Activated T-helper 2 cell treated with anti-CD3 and anti-CD28 coated beads, Interferon-gamma antibody, Interleukin-2, Interleukin-4, amounts not matched to agents 10 μg/mL and 5 μg/mL and 100 μg/mL, durations not matched to agents 14 hours and 24 hours and 36 hours (primary cell): ENCODE measurements around the gene C11orf71. TPM values are rescaled to one million over a fixed set of nuclear protein-coding genes. Genes with fewer than 3 reads are reported as not detected.

Experiments used
- DNase-seq: peaks from one replicate; pipeline ENCODE4 v3.0.0; 2021; ENCODE audit warnings: low spot score
- H3K27ac Mint-ChIP-seq: one replicate; pipeline ENCODE4 v1.8.0; 2021; ENCODE audit warnings: mixed read lengths
- H3K27me3 Mint-ChIP-seq: one replicate; pipeline ENCODE4 v1.8.0; 2021; ENCODE audit warnings: low read depth, mixed read lengths
- H3K36me3 Mint-ChIP-seq: one replicate; pipeline ENCODE4 v1.8.0; 2021; ENCODE audit warnings: low read depth, mixed read lengths
- H3K4me1 Mint-ChIP-seq: one replicate; pipeline ENCODE4 v1.8.0; 2021; ENCODE audit warnings: low read depth, mixed read lengths
- H3K4me3 Mint-ChIP-seq: one replicate; pipeline ENCODE4 v1.8.0; 2021; ENCODE audit warnings: low read depth, mild to moderate bottlenecking, moderate library complexity, mixed read lengths
- H3K9me3 Mint-ChIP-seq: one replicate; pipeline ENCODE4 v1.8.0; 2021; ENCODE audit warnings: mixed read lengths
- intact Hi-C: fragments of 100-400 bp; cut with micrococcal nuclease; formaldehyde crosslinking; loops from one replicate; pipeline ENCODE4 v1.15.1; 2023
- total RNA-seq: library from RNA; stranded (reverse); gene quantifications from 2 replicates; pipeline ENCODE4 v1.2.3, GENCODE V29; 2022

The C11orf71 gene
- total RNA-seq, 1 donor from 2014 or later: 6.3 TPM

DNA sequence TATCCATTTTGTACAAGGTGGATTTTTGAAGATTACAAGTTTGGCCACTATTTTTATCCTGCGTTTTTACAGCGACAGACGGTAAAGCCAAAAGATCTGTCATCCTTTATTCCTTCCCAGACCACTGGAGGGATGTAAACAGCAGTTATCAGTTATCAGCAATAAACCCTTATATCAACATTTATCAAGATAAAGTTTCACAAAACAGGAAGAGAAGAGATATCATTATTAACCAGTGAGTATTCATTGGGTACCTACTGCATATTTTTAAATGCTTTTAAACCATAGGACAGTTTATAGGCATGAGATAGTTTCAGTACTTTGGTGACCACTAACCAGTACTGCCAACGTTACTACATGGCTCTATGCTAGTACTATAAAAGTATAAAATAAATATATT, 33.1 kb upstream of the C11orf71 start:
- DNase-seq: no peak
- no peak overlapping the region for H3K27ac Mint-ChIP-seq
- no peaks in the 10 kb centered on the region for H3K27me3 Mint-ChIP-seq
- H3K4me1 Mint-ChIP-seq: peaks cover 7% of the 10 kb centered on the region
- no peaks in the 10 kb centered on the region for H3K9me3 Mint-ChIP-seq
- no peaks in the 10 kb centered on the region for H3K36me3 Mint-ChIP-seq
- intact Hi-C loops: no loop called here
- H3K4me3 Mint-ChIP-seq: no peak overlapping the region

DNA sequence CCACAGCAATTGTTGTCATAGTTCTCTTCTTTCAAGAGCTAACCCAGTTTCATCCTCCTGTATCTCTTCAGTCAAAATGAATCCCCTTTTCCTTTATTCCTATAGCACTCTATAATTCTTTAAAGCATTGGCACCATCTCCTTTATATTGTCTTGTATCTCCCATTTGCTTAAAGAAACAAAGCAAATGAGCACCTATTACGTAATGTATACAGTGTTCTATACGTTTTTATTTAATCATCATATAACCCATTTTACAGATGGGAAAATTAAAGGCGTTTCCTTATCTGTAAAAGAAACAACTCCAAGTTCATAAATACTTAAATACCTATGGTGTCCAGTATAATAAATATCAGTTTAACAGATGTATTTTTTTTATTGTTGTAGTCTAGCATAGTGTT, 32.6 kb upstream of the C11orf71 start:
- DNase-seq: no peak
- Mint-ChIP-seq H3K4me3 (no peak overlapping the region), H3K9me3 (no peaks in the 10 kb centered on the region), H3K4me1 (peaks cover 7% of the 10 kb centered on the region), H3K27ac (no peak overlapping the region), H3K36me3 (no peaks in the 10 kb centered on the region), H3K27me3 (no peaks in the 10 kb centered on the region)
- intact Hi-C loops: no loop called here

DNA sequence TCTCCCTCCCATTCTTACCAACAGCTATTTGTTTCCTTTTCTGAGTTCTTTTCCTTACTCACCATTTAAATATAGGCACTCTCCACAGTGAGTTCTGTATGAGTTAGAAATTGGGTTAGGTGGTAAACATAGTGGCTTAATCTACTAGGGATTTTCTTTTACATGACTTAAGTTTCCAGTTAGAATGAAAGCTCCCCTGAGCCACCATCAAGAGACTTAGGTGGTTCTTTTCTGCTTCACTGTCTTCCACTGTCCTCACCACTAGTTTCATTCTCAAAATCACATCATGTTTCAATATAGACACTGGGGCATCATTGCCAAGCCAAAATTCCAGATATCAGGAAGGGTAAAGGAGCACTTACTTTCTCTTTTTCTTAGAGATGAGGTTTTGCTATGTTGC, 30.0 kb upstream of the C11orf71 start:
- Mint-ChIP-seq H3K36me3 (no peaks in the 10 kb centered on the region), H3K4me1 (peaks cover 7% of the 10 kb centered on the region), H3K4me3 (no peak overlapping the region), H3K9me3 (no peaks in the 10 kb centered on the region), H3K27ac (no peak overlapping the region), H3K27me3 (no peaks in the 10 kb centered on the region)
- intact Hi-C loops: no loop called here
- DNase-seq: no peak

DNA sequence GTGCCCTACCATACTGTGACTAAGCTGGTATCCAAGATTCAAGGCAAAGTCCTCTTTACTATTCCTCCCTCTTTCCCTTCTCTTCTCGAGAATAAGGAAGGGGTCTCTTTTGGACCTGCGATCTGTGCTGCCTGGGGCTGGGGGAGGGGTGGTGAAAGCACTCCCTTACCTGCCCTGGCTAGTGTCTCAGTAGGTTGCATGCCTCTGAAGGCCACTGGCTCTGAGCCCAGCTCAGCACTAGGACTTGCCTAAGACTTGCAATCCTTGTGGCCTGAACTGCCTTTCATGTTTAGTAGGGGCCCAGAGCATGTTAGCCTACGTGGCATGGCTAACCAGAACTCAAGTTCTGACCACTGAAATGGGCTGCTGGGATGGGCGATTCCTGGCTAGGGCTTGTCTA, 26.0 kb upstream of the C11orf71 start:
- intact Hi-C loops: no loop called here
- Mint-ChIP-seq H3K36me3 (peaks cover 3% of the 10 kb centered on the region), H3K27ac (no peak overlapping the region), H3K27me3 (no peaks in the 10 kb centered on the region), H3K9me3 (peaks cover 13% of the 10 kb centered on the region), H3K4me3 (no peak overlapping the region), H3K4me1 (peaks cover 7% of the 10 kb centered on the region)
- no peak for DNase-seq

DNA sequence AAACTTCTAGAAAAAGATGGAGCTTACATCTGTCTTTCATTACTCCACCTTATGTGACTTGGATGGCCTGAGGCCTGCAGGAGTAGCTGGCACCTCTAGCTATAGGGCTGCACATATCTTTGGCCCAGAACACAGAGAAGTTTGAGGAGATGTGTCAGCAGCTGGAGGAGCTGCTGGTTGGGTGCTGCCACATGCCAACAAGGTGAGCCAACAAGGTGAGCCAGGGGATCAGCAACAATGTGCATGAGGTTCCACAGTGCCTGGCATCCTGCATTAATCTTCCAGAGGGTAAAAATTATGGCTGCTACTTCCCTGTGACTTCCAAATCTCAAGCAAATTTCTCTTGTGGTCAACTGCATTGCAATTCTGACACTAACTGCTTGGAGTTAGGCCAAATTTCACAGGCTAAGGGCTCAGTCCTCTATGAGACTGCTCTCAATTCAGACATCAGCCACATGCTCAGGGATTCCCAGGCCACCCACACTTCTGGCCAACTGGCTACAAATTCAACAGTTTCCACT, 16.2 kb upstream of the C11orf71 start:
- peaks cover 2% of the 10 kb centered on the region for H3K4me1 Mint-ChIP-seq

DNA sequence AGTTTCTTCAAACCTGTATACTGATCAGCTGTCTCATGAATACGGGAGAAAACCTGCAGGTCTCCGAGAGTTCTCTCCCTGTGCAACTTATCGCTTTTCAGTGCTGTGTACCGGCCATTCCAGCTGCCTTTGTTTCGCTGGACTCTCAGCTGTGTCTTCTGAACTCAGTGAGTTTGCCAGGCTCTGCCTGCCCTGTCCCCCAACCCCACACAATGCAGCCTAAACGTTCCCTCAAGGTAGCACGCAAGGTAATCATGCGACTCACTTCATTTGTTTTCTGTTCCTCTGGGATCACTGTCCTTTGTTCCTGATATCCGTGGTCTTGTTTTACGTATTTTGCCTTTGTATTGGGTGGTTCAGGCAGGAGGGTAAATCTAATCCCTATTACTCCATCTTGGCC, 13.6 kb upstream of the C11orf71 start:
- intact Hi-C loops: no loop called here
- H3K27me3 Mint-ChIP-seq: no peaks in the 10 kb centered on the region
- no peak overlapping the region for H3K4me3 Mint-ChIP-seq
- DNase-seq: no peak
- peaks cover 2% of the 10 kb centered on the region for H3K4me1 Mint-ChIP-seq
- H3K9me3 Mint-ChIP-seq: no peaks in the 10 kb centered on the region
- H3K36me3 Mint-ChIP-seq: peaks cover 18% of the 10 kb centered on the region
- no peak overlapping the region for H3K27ac Mint-ChIP-seq

More for the DNA sequence above, 16.2 kb upstream of the C11orf71 start:
- H3K27me3 Mint-ChIP-seq: no peaks in the 10 kb centered on the region
- H3K4me3 Mint-ChIP-seq: no peak overlapping the region
- H3K9me3 Mint-ChIP-seq: no peaks in the 10 kb centered on the region
- no peak overlapping the region for H3K27ac Mint-ChIP-seq
- DNase-seq: no peak
- no peaks in the 10 kb centered on the region for H3K36me3 Mint-ChIP-seq
- intact Hi-C loops: no loop called here

DNA sequence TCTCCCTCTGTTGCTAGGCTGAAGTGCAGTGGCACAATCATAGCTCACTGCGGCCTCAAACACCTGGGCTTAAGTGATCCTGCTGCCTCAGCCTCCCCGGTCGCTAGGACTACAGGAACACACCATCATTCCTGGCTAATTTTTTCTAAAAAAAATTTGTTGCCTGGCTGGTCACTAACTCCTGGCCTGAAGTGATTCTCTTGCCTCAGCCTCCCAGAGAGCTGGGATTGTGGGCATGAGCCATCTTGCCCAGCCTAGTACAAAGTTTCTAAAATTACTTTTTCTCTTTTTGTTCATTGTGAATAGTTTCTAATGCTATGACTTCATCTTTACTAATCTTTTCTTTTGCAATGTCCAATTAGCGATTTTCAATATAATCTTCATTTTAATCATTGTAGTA, 12.6 kb upstream of the C11orf71 start:
- DNase-seq: no peak
- Mint-ChIP-seq H3K36me3 (peaks cover 20% of the 10 kb centered on the region), H3K9me3 (no peaks in the 10 kb centered on the region), H3K4me1 (peaks cover 2% of the 10 kb centered on the region), H3K27ac (no peak overlapping the region), H3K27me3 (no peaks in the 10 kb centered on the region), H3K4me3 (no peak overlapping the region)
- intact Hi-C loops: no loop called here

DNA sequence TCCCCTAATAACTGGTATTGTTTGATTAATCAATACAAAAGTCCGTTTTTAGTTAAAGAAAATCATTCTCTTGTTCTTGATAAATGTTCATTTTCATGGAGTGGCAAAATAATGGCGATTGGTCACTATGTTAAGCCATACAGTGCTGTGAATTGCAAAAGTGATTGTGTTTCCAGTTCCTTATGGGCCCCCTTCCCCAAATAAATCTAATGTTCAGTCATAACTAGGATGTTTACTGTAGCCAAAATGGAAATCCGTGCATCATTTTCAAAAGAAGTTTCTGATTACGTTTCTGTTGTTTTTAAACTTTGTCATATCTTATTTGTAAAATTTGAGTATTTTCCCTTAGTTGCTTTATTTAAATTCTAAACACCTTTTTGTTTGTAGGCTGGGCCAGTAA, 1.0 kb upstream of the C11orf71 start:
- Mint-ChIP-seq H3K36me3 (peaks cover 65% of the 10 kb centered on the region), H3K4me1 (peaks cover 42% of the 10 kb centered on the region), H3K27ac (peak overlapping the region; percentile 97), H3K27me3 (no peaks in the 10 kb centered on the region), H3K4me3 (peak overlapping the region; percentile 92), H3K9me3 (no peaks in the 10 kb centered on the region)
- intact Hi-C loops: loop anchor here (5.0 to 10.0 kb wide), 2 partner anchors 54 to 217 kb away; no protein-coding TSS in a partner anchor
- no peak for DNase-seq

DNA sequence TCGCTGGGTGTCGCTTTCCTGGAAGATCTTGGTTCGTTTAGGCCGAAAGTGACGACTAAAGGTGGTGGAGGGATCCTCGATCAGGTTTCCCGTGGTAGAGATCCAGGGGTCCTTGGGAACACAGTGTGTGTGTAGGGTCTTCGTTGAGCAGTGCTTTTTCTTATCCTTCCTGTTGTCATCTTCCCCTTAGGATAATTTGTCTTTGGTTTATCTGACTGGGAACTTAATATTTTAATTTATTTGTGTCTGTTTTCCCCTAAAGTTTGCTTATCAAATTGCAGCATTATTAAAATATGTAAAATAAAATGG, 558 bp upstream of the C11orf71 start:
- peaks cover 40% of the 10 kb centered on the region for H3K4me1 Mint-ChIP-seq
- intact Hi-C loops: loop anchor here (1.0 to 10.0 kb wide), 5 partner anchors 17 to 526 kb away; partner anchors contain the start of gene USP28
- peaks cover 60% of the 10 kb centered on the region for H3K36me3 Mint-ChIP-seq
- no peaks in the 10 kb centered on the region for H3K9me3 Mint-ChIP-seq
- H3K4me3 Mint-ChIP-seq: peak overlapping the region; percentile 92
- H3K27ac Mint-ChIP-seq: peak overlapping the region; percentile 97
- DNase-seq: no peak
- H3K27me3 Mint-ChIP-seq: no peaks in the 10 kb centered on the region

DNA sequence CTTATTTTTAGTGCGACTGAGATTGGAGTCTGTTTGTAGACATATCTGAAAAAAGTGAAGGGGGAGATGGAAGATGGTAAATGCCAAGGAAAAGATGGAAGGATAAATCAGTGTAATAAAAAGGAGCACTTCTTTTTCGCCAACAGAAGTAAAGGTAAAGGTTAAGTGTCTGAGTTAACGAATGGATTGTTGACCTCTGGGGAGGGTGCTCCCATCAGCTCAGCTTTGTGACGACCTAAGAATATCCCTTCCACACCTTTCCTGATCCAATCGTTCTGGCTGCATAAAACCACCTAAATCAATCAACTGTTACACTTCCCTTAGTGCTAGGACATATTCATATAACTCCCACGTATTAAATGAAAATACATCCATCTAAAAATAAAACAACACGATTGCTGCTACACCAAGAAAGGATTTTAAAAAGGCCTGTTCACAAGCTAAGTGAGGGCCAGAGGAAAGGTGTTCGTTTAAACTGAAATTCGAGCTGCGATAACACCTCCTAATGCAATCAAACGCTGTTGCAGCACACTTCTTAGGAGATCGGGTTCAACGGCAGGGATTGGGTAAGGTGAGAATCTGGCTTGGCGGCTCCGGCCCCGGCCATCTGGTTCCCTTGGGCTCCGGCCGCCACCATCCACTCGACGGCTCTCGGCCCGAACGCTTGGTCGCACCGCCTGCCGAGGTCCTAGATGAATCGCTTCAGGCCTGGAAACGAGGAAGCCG, 658 bp downstream of the C11orf71 start:
- H3K36me3 Mint-ChIP-seq: peaks cover 48% of the 10 kb centered on the region
- no peaks in the 10 kb centered on the region for H3K9me3 Mint-ChIP-seq
- H3K27ac Mint-ChIP-seq: peak overlapping the region; percentile 97
- H3K27me3 Mint-ChIP-seq: no peaks in the 10 kb centered on the region
- H3K4me3 Mint-ChIP-seq: peak overlapping the region; percentile 92
- H3K4me1 Mint-ChIP-seq: peaks cover 31% of the 10 kb centered on the region
- intact Hi-C loops: loop anchor here (1.0 to 10.0 kb wide), 5 partner anchors 15 to 524 kb away; partner anchors contain the start of gene USP28
- DNase-seq: no peak

DNA sequence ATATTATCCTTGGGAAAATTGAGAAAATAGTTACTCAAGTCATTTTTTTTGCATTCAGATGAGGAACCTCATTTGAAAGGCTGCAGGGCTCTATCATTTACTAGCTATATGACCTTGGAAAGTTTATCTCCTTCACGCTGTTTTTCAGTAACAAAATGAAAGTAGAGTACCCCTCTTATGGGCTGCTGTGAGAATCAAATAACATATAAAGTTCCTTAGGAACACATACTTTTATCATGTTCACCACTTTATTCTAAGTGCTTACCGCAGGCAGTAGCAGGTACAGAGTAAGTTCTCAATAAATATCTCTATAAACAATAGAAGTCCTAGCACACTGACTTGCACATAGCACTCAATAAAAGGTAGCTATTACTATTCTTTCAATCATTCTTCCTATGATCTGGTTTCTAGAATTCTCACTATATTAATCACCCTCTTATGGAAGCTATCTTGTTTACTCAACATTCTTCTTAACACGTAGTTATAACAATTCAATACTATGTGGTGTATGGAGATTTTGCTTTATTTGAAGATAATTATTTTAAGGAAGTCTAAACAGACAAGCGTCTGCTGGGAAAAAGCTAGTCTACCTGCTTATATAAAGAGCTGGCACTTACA, 1.9 kb downstream of the C11orf71 start:
- DNase-seq: no peak
- Mint-ChIP-seq H3K9me3 (no peaks in the 10 kb centered on the region), H3K4me3 (peak overlapping the region; percentile 92), H3K27me3 (no peaks in the 10 kb centered on the region), H3K4me1 (peaks cover 23% of the 10 kb centered on the region), H3K27ac (no peak overlapping the region), H3K36me3 (peaks cover 38% of the 10 kb centered on the region)
- intact Hi-C loops: no loop called here

DNA sequence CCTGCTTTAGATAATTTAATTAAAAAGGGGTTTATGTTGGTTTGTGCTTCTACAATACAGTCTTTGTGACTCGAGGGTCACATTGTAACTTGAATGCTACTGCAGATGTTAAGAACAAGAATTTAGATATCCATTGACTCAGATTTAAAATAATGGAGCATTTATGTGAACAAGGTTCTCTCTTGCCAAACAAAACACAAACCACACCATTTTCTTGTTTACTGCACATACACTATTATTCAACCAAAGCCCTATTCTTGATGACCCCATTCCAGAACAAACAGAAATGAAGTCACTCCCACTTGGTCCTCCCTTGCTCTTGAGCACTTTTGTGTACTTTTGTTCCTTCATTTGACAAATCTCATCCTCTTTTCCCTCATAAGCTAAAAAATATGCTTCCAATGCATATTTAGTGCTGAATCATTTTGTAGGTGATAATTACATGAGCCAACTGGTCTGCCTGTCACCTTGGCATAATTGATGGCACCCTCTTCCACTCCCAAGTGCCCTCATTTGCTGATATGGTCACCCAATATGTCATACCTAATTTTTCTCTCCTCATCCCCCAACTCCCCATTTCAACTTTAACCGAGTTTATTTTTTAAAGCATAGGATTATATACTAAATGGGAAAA, 2.8 kb downstream of the C11orf71 start:
- Mint-ChIP-seq H3K27ac (no peak overlapping the region), H3K4me3 (no peak overlapping the region), H3K27me3 (peaks cover 3% of the 10 kb centered on the region), H3K9me3 (no peaks in the 10 kb centered on the region), H3K36me3 (peaks cover 28% of the 10 kb centered on the region), H3K4me1 (peaks cover 18% of the 10 kb centered on the region)
- DNase-seq: no peak
- intact Hi-C loops: no loop called here

DNA sequence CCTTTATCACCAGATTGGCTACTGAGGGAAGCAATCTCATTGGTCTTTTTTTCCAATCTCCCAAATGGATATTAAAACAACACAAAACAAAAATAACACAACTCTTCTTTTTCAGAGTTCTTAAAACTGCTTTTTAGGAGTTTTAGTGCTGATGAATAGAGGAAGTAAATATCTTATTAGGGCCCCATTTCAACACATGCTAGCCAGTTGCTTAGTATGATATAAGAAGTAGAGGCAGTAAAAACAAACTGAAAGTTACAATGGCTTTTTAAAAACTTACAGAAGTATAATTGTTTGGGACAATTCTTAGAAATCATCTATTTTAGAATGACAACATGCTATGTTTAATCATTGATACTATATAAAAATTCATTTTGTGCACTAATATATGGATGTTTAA, 3.4 kb downstream of the C11orf71 start:
- peaks cover 16% of the 10 kb centered on the region for H3K4me1 Mint-ChIP-seq
- H3K4me3 Mint-ChIP-seq: no peak overlapping the region
- no peak overlapping the region for H3K27ac Mint-ChIP-seq
- H3K36me3 Mint-ChIP-seq: peaks cover 25% of the 10 kb centered on the region
- DNase-seq: no peak
- peaks cover 3% of the 10 kb centered on the region for H3K27me3 Mint-ChIP-seq
- H3K9me3 Mint-ChIP-seq: no peaks in the 10 kb centered on the region
- intact Hi-C loops: no loop called here
